Measurements from ENCODE around the gene TLE3.

TLE3 gene

DNA sequence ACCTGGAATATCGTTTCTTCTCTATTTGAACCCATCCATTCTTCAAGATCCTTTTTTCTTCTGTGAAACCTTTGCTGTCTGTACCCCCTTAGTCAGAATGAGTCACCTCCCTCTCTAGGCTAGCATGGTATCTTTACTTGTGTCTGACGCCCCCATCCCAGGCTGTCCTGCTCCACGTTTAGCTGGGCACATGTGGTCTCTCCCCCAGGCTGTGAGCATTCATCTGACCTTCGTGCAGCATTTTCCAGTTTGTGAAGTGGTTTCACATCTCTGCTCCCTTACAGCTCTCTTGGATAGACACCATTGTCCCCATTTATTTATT, 14.3 kb upstream of the TLE3 start:
- Histone ChIP-seq H3K27ac (ENCODE audit: low read length) (no peak overlapping the region), H2AFZ (ENCODE audit: low read depth, low read length) (no peak overlapping the region), H3K4me1 (ENCODE audit: insufficient read depth, low read length) (0 out of 2 replicates have a peak, but pooled peaks cover 5% of the 10 kb centered on the region), H3K36me3 (ENCODE audit: insufficient read depth, low read length) (no peaks in the 10 kb centered on the region), H3K9ac (ENCODE audit: low read depth, low read length) (no peak overlapping the region), H3K27me3 (ENCODE audit: insufficient read depth, low read length, poor library complexity) (peaks cover 3% of the 10 kb centered on the region), H3K4me3 (ENCODE audit: low read depth in 1 of 2, low read length in 2 of 2) (no peak overlapping the region), H3K4me2 (ENCODE audit: insufficient read depth, low read length) (no peak overlapping the region), H3K9me3 (ENCODE audit: insufficient read depth, low read length, severe bottlenecking) (no peaks in the 10 kb centered on the region), H4K20me1 (ENCODE audit: insufficient read depth, low read length) (no peaks in the 10 kb centered on the region), H3K79me2 (ENCODE audit: insufficient read depth, low read length) (no peaks in the 10 kb centered on the region)
- ATAC-seq (ENCODE audit: insufficient read depth, low read depth) = no peak
- no peak for DNase-seq
- TF ChIP-seq EZH2 (IDR thresholded peaks at IDR 0.05; ENCODE audit: borderline replicate concordance, low read depth, low read length, severe bottlenecking) = no peak
- TF ChIP-seq, protein P1, sequence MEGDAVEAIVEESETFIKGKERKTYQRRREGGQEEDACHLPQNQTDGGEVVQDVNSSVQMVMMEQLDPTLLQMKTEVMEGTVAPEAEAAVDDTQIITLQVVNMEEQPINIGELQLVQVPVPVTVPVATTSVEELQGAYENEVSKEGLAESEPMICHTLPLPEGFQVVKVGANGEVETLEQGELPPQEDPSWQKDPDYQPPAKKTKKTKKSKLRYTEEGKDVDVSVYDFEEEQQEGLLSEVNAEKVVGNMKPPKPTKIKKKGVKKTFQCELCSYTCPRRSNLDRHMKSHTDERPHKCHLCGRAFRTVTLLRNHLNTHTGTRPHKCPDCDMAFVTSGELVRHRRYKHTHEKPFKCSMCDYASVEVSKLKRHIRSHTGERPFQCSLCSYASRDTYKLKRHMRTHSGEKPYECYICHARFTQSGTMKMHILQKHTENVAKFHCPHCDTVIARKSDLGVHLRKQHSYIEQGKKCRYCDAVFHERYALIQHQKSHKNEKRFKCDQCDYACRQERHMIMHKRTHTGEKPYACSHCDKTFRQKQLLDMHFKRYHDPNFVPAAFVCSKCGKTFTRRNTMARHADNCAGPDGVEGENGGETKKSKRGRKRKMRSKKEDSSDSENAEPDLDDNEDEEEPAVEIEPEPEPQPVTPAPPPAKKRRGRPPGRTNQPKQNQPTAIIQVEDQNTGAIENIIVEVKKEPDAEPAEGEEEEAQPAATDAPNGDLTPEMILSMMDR (IDR thresholded peaks at IDR 0.05; ENCODE audit: borderline replicate concordance, extremely low read depth, low read length, poor library complexity, severe bottlenecking) = no peak

DNA sequence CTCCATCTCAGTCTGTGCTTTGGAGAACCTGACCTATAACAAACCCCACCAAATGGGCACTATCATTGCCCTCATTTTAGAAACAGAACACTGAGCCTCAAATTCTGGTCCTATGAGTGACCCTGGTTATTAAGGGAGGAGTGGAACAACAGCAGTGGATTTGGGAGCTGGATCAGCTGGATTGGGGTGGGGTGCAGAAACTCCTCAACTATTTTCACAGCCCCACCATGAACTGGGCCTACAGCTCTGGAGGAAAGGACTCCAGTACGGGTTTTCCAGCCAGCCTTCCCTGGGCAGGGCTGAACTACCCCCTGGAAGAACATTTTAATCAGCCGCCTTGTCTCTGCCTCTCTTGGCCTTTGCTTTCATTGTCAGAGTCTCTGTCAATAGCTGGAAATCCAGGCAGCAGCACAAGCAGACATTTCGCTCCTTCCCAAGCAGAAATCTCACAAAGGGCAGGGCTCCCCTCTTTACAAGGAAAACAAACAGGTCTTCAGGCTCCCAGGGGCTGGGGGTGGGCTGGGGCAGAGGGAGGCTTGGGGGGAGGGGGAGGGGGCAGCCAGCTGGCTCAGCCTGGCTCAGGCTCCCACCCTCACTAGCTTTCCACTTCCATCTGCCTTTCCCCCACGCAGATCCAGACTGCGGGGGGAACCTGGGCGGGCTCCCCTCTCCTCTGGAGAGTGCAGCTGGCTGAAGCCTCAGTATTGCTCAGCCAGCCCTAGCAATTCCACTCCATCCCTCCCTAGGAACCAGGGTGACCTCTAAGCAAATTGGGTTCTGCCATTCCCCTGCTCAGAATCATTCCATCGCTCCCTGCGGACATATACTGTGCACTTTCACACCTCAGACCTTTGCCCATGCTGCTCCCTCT, 13.7 kb upstream of the TLE3 start:
- H3K9me3 ChIP-seq (ENCODE audit: insufficient read depth, low read length, severe bottlenecking) = no peaks in the 10 kb centered on the region
- H3K27me3 ChIP-seq (ENCODE audit: insufficient read depth, low read length, poor library complexity) = peaks cover 3% of the 10 kb centered on the region
- peak; percentile 31; the same call in 1 of the 3 replicates for ATAC-seq (ENCODE audit: insufficient read depth, low read depth)
- no peaks in the 10 kb centered on the region for H3K79me2 ChIP-seq (ENCODE audit: insufficient read depth, low read length)
- H3K36me3 ChIP-seq (ENCODE audit: insufficient read depth, low read length) = no peaks in the 10 kb centered on the region
- TF ChIP-seq EZH2 (IDR thresholded peaks at IDR 0.05; ENCODE audit: borderline replicate concordance, low read depth, low read length, severe bottlenecking) = no peak
- H3K4me2 ChIP-seq (ENCODE audit: insufficient read depth, low read length) = no peak overlapping the region
- H3K9ac ChIP-seq (ENCODE audit: low read depth, low read length) = no peak overlapping the region
- H3K4me1 ChIP-seq (ENCODE audit: insufficient read depth, low read length) = 0 out of 2 replicates have a peak, but pooled peaks cover 5% of the 10 kb centered on the region
- H3K27ac ChIP-seq (ENCODE audit: low read length) = no peak overlapping the region
- H2AFZ ChIP-seq (ENCODE audit: low read depth, low read length) = no peak overlapping the region
- no peak overlapping the region for H3K4me3 ChIP-seq (ENCODE audit: low read depth in 1 of 2, low read length in 2 of 2)
- peak; percentile 19 for DNase-seq
- no peaks in the 10 kb centered on the region for H4K20me1 ChIP-seq (ENCODE audit: insufficient read depth, low read length)

DNA sequence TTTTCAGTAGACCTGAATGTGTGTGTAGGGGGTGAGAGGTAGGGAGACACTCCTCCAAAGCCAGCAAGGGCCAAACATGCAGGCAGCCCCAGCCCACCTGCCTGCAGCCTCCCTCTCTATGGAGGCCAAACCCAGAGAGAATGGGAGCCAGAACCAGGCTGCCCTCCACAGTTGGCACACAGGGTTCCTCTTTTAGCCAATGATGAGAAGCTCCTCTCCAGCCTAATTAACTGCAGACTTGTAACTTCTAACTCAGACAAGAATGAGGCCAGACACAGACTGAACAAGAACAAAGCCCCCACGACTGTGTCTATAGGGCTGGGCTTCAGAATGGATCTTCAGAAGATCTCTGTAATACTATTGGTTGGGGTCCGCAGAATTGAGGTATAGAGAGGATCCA, 12.3 kb upstream of the TLE3 start:
- Histone ChIP-seq H3K4me2 (ENCODE audit: insufficient read depth, low read length) (no peak overlapping the region), H3K27ac (ENCODE audit: low read length) (no peak overlapping the region), H3K27me3 (ENCODE audit: insufficient read depth, low read length, poor library complexity) (peaks cover 3% of the 10 kb centered on the region), H3K9me3 (ENCODE audit: insufficient read depth, low read length, severe bottlenecking) (no peaks in the 10 kb centered on the region), H4K20me1 (ENCODE audit: insufficient read depth, low read length) (no peaks in the 10 kb centered on the region), H3K4me3 (ENCODE audit: low read depth in 1 of 2, low read length in 2 of 2) (no peak overlapping the region), H2AFZ (ENCODE audit: low read depth, low read length) (no peak overlapping the region), H3K9ac (ENCODE audit: low read depth, low read length) (no peak overlapping the region), H3K36me3 (ENCODE audit: insufficient read depth, low read length) (no peaks in the 10 kb centered on the region), H3K4me1 (ENCODE audit: insufficient read depth, low read length) (0 out of 2 replicates have a peak, but pooled peaks cover 5% of the 10 kb centered on the region), H3K79me2 (ENCODE audit: insufficient read depth, low read length) (no peaks in the 10 kb centered on the region)
- ATAC-seq (ENCODE audit: insufficient read depth, low read depth) (no peak), DNase-seq (no peak)
- no peak for TF ChIP-seq EZH2 (IDR thresholded peaks at IDR 0.05; ENCODE audit: borderline replicate concordance, low read depth, low read length, severe bottlenecking)
- TF ChIP-seq, protein P1 (IDR thresholded peaks at IDR 0.05; ENCODE audit: borderline replicate concordance, extremely low read depth, low read length, poor library complexity, severe bottlenecking) = no peak

DNA sequence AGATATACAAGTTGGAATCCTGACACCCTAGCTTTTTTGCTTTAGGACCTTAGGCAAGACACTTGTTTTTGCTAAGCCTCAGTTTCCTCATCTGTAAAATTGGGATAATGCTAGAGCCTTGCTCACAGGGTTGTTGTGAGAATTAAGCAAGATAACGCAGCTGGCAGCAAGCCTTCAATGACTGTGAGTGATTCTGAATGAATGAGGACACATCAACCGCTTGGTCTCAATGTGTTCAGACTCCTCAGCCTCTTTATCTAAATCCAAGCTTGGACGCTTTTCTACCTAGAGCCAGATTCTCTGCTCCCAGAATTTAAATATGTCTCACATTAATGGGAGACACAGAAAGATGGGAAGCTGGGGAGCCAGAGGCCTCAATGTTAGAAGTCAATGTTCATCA, 11.8 kb upstream of the TLE3 start:
- Histone ChIP-seq H3K9me3 (ENCODE audit: insufficient read depth, low read length, severe bottlenecking) (no peaks in the 10 kb centered on the region), H3K4me1 (ENCODE audit: insufficient read depth, low read length) (0 out of 2 replicates have a peak, but pooled peaks cover 5% of the 10 kb centered on the region), H4K20me1 (ENCODE audit: insufficient read depth, low read length) (no peaks in the 10 kb centered on the region), H3K4me3 (ENCODE audit: low read depth in 1 of 2, low read length in 2 of 2) (no peak overlapping the region), H3K36me3 (ENCODE audit: insufficient read depth, low read length) (no peaks in the 10 kb centered on the region), H2AFZ (ENCODE audit: low read depth, low read length) (no peak overlapping the region), H3K27me3 (ENCODE audit: insufficient read depth, low read length, poor library complexity) (peaks cover 3% of the 10 kb centered on the region), H3K27ac (ENCODE audit: low read length) (no peak overlapping the region), H3K79me2 (ENCODE audit: insufficient read depth, low read length) (no peaks in the 10 kb centered on the region), H3K4me2 (ENCODE audit: insufficient read depth, low read length) (no peak overlapping the region), H3K9ac (ENCODE audit: low read depth, low read length) (no peak overlapping the region)
- no peak for DNase-seq
- no peak for ATAC-seq (ENCODE audit: insufficient read depth, low read depth)
- no peak for TF ChIP-seq EZH2 (IDR thresholded peaks at IDR 0.05; ENCODE audit: borderline replicate concordance, low read depth, low read length, severe bottlenecking)
- TF ChIP-seq, protein P1 (IDR thresholded peaks at IDR 0.05; ENCODE audit: borderline replicate concordance, extremely low read depth, low read length, poor library complexity, severe bottlenecking) = no peak

All from DND-41 (cell line).